Trophoblast cell (in vitro differentiated cells and primary cell): ENCODE measurements around the gene POLR2L.

Experiments used
- DNase-seq, 2 donors: peaks; one replicate each; pipeline ENCODE4 v3.0.0-alpha.2; 2016
- H2AFZ ChIP-seq: 2 replicates; pipeline ENCODE4 v1.6.1; 2013; ENCODE audit warnings: low read length, moderate library complexity, mild to moderate bottlenecking; ENCODE audit not compliant: insufficient read depth, poor library complexity
- H2AK5ac ChIP-seq: 2 replicates; pipeline ENCODE4 v1.6.1; 2013; ENCODE audit warnings: mild to moderate bottlenecking, low read length
- H2BK120ac ChIP-seq: 2 replicates; pipeline ENCODE4 v1.6.1; 2013; ENCODE audit warnings: low read length, mild to moderate bottlenecking, moderate library complexity; ENCODE audit not compliant: insufficient read depth, poor library complexity
- H2BK12ac ChIP-seq: 2 replicates; pipeline ENCODE4 v1.6.1; 2013; ENCODE audit warnings: mild to moderate bottlenecking, low read length, moderate library complexity
- H2BK5ac ChIP-seq: 2 replicates; pipeline ENCODE4 v1.6.1; 2013; ENCODE audit warnings: low read length, low read depth, moderate library complexity, mild to moderate bottlenecking; ENCODE audit not compliant: poor library complexity
- H3K14ac ChIP-seq: 2 replicates; pipeline ENCODE4 v1.6.1; 2013; ENCODE audit warnings: mild to moderate bottlenecking, low read length
- H3K18ac ChIP-seq: 2 replicates; pipeline ENCODE4 v1.6.1; 2013; ENCODE audit warnings: mild to moderate bottlenecking, low read length
- H3K23ac ChIP-seq: 2 replicates; pipeline ENCODE4 v1.6.1; 2013; ENCODE audit warnings: low read length
- H3K27ac ChIP-seq: 2 replicates; pipeline ENCODE4 v1.5.1; 2013; ENCODE audit warnings: low read depth, mild to moderate bottlenecking, inconsistent platforms, low read length, moderate library complexity
- H3K27me3 ChIP-seq: 2 replicates; pipeline ENCODE4 v1.6.1; 2013; ENCODE audit warnings: inconsistent platforms, mild to moderate bottlenecking, low read length, moderate library complexity; ENCODE audit not compliant: insufficient read depth
- H3K36me3 ChIP-seq, 2 experiments: 1 replicate in 1 of 2; 2 replicates in 1 of 2; pipeline ENCODE4 v1.6.1; 2013; ENCODE audit warnings: low read length in 2 of 2, mild to moderate bottlenecking in 2 of 2, moderate library complexity in 1 of 2; ENCODE audit not compliant: insufficient read depth in 2 of 2, control insufficient read depth in 1 of 2
- H3K4ac ChIP-seq: 2 replicates; pipeline ENCODE4 v1.6.1; 2013; ENCODE audit warnings: low read depth, mild to moderate bottlenecking, low read length, moderate library complexity
- H3K4me1 ChIP-seq, 2 experiments: 1 replicate in 1 of 2; 2 replicates in 1 of 2; pipeline ENCODE4 v1.6.1; 2013; ENCODE audit warnings: low read length in 2 of 2, mild to moderate bottlenecking in 2 of 2, moderate library complexity in 1 of 2; ENCODE audit not compliant: insufficient read depth in 2 of 2, control insufficient read depth in 1 of 2
- H3K4me2 ChIP-seq: 2 replicates; pipeline ENCODE4 v1.6.1; 2013; ENCODE audit warnings: inconsistent platforms, mild to moderate bottlenecking, low read length, moderate library complexity
- H3K4me3 ChIP-seq: 2 replicates; pipeline ENCODE4 v1.5.1; 2013; ENCODE audit warnings: mild to moderate bottlenecking, low read depth, low read length, inconsistent platforms
- H3K79me1 ChIP-seq: one replicate; pipeline ENCODE4 v1.6.1; 2013; ENCODE audit warnings: low read length
- H3K79me2 ChIP-seq: 2 replicates; pipeline ENCODE4 v1.6.1; 2013; ENCODE audit warnings: low read length, mild to moderate bottlenecking; ENCODE audit not compliant: control insufficient read depth, insufficient read depth, poor library complexity
- H3K9ac ChIP-seq: 2 replicates; pipeline ENCODE4 v1.6.1; 2013; ENCODE audit warnings: mild to moderate bottlenecking, low read length
- H3K9me3 ChIP-seq: 2 replicates; pipeline ENCODE4 v1.6.1; 2013; ENCODE audit warnings: low read depth, mild to moderate bottlenecking, control low read depth, inconsistent platforms, low read length; ENCODE audit not compliant: insufficient read depth
- H4K12ac ChIP-seq: 2 replicates; pipeline ENCODE4 v1.6.1; 2013; ENCODE audit warnings: low read depth, mild to moderate bottlenecking, low read length, moderate library complexity
- H4K8ac ChIP-seq: 2 replicates; pipeline ENCODE4 v1.6.1; 2013; ENCODE audit warnings: low read depth, mild to moderate bottlenecking, low read length, moderate library complexity
- H4K91ac ChIP-seq: one replicate; pipeline ENCODE4 v1.6.1; 2013; ENCODE audit warnings: low read depth, mild to moderate bottlenecking, low read length, moderate library complexity
- WGBS: extraction: QIAGEN DNeasy Blood & Tissue Kit; methylation state at CpG from one replicate; pipeline ENCODE4 v1.1.7; 2013; ENCODE audit warnings: missing lambda C conversion rate; ENCODE audit not compliant: insufficient read length, insufficient coverage; ENCODE audit errors: extremely low coverage; 5-methylcytosine and 5-hydroxymethylcytosine counted together

POLR2L gene

DNA sequence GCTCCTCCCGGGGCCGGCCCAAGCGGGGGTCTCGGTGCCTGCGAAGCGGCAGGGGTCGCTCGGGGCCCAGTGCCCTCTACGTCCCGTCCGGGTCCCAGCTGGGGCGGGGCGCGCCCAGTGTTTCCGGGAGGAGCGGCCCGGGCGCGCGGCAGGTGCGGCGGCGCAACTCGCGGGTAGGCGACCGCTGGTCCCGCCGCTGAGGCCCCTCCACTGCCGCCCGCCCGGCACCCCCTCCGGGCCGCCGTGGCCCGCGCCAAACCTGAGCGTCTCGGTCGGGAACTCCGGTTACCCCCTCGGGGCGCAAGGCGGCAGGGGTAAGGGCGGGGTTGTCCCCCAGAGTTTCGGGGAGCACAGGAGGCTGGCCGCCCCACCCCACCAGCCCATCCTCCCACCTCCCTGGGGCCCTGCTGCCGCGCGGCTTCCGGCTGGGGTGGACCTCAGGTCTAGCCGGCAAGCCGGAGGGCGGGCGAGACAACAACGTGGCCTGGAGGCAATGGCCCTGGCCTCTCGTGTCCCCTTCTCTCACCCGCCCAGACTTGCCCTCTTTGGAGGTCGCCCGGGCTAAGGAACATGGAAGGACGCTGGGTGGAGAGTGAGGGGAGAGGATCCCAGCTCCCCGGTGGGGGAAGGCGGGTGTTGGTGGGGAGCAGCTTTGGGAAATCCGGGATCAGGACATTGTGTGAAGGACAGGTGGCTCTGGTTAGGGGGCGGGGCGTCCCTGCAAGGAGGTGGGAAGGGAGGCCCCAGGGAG is 15.0 kb downstream of the POLR2L start:
- H3K18ac ChIP-seq, result no peak overlapping the region
- peak overlapping the region; percentile 18 for H2BK120ac ChIP-seq
- H4K8ac ChIP-seq, result peak overlapping the region; percentile 61
- no peak overlapping the region for H3K9ac ChIP-seq
- peak overlapping the region; percentile 22 for H3K14ac ChIP-seq
- H3K27ac ChIP-seq, result no peak overlapping the region
- peak overlapping the region; percentile 48 for H4K91ac ChIP-seq
- H3K4me1 ChIP-seq, result peaks cover 36 to 40% of the 10 kb centered on the region in 2 experiments
- H3K4ac ChIP-seq, result no peak overlapping the region
- H3K4me2 ChIP-seq, result peak overlapping the region; percentile 64
- peak overlapping the region; percentile 17 for H2AFZ ChIP-seq
- H3K4me3 ChIP-seq, result peak overlapping the region; percentile 53
- H2AK5ac ChIP-seq, result no peak overlapping the region
- peak overlapping the region; percentile 20 for H2BK12ac ChIP-seq
- no peak overlapping the region for H2BK5ac ChIP-seq
- peaks cover 10% of the 10 kb centered on the region for H3K79me1 ChIP-seq
- H3K27me3 ChIP-seq, result peaks cover 33% of the 10 kb centered on the region
- no peak overlapping the region for H3K23ac ChIP-seq
- DNase-seq, result peak in 1 of 2 donors; percentile 29
- H4K12ac ChIP-seq, result no peak overlapping the region
- whole genome bisulfite sequencing, result no CpG with 5 or more reads among the region's 66 CpGs
- peaks cover 2% of the 10 kb centered on the region for H3K79me2 ChIP-seq
- H3K36me3 ChIP-seq, result peaks cover 20% of the 10 kb centered on the region in 2 experiments
- peaks cover 7% of the 10 kb centered on the region for H3K9me3 ChIP-seq

GRCh38 chr11:826836-827145 is 15.5 kb downstream of the POLR2L start:
- H3K4me1 ChIP-seq, result peaks cover 31 to 35% of the 10 kb centered on the region in 2 experiments
- H3K18ac ChIP-seq, result no peak overlapping the region
- peaks cover 2% of the 10 kb centered on the region for H3K9me3 ChIP-seq
- peaks cover 8% of the 10 kb centered on the region for H3K79me1 ChIP-seq
- peak overlapping the region; percentile 17 for H2AFZ ChIP-seq
- H3K36me3 ChIP-seq, result peaks cover 21 to 25% of the 10 kb centered on the region in 2 experiments
- peak overlapping the region; percentile 64 for H3K4me2 ChIP-seq
- H3K4ac ChIP-seq, result no peak overlapping the region
- no peaks in the 10 kb centered on the region for H3K79me2 ChIP-seq
- H3K27ac ChIP-seq, result no peak overlapping the region
- H3K27me3 ChIP-seq, result peaks cover 32% of the 10 kb centered on the region
- H4K8ac ChIP-seq, result peak overlapping the region; percentile 61
- H3K14ac ChIP-seq, result peak overlapping the region; percentile 22
- no peak overlapping the region for H4K12ac ChIP-seq
- H2AK5ac ChIP-seq, result no peak overlapping the region
- DNase-seq, result no peak
- H3K23ac ChIP-seq, result no peak overlapping the region
- no CpG with 5 or more reads among the region's 22 CpGs for WGBS
- peak overlapping the region; percentile 20 for H2BK12ac ChIP-seq
- H2BK5ac ChIP-seq, result no peak overlapping the region
- peak overlapping the region; percentile 53 for H3K4me3 ChIP-seq
- no peak overlapping the region for H3K9ac ChIP-seq
- H4K91ac ChIP-seq, result peak overlapping the region; percentile 48
- peak overlapping the region; percentile 18 for H2BK120ac ChIP-seq

DNA sequence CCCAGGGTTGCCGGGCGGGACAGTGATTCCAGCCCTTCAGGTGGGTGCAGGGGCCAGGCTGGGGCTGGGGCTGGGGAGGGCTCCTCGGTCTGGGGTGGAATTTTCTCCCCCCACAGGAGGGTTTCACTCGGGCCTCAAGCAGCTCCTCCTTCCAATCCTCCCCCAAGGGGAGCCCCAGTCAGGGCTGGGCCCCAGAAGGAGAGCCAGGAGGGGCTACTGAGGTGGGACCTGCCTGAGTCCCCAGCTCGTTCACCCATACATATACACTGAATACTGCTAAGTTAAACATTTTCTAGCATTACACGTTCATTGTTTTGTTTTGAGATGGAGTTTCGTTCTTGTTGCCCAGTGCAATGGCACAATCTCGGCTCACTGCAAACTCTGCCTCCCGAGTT is 16.1 kb downstream of the POLR2L start:
- Histone ChIP-seq H3K27me3 (peaks cover 27% of the 10 kb centered on the region), H4K8ac (no peak overlapping the region), H2AK5ac (no peak overlapping the region)

GRCh38 chr11:825366-826226 is 16.7 kb downstream of the POLR2L start:
- peaks cover 34 to 36% of the 10 kb centered on the region in 2 experiments for H3K4me1 ChIP-seq
- no peak overlapping the region for H2BK120ac ChIP-seq
- H2AK5ac ChIP-seq, result no peak overlapping the region
- no CpG with 5 or more reads among the region's 12 CpGs for WGBS
- peaks cover 25% of the 10 kb centered on the region in 2 experiments for H3K36me3 ChIP-seq
- no peak overlapping the region for H2AFZ ChIP-seq
- H3K9me3 ChIP-seq, result peaks cover 2% of the 10 kb centered on the region
- H2BK12ac ChIP-seq, result no peak overlapping the region
- H3K79me2 ChIP-seq, result no peaks in the 10 kb centered on the region
- no peak overlapping the region for H4K91ac ChIP-seq
- no peak overlapping the region for H3K23ac ChIP-seq
- H3K14ac ChIP-seq, result no peak overlapping the region
- no peak overlapping the region for H3K4ac ChIP-seq
- no peak for DNase-seq
- H4K12ac ChIP-seq, result no peak overlapping the region
- no peak overlapping the region for H3K18ac ChIP-seq
- H3K27me3 ChIP-seq, result peaks cover 21% of the 10 kb centered on the region
- no peak overlapping the region for H3K4me3 ChIP-seq
- no peak overlapping the region for H4K8ac ChIP-seq
- H3K27ac ChIP-seq, result no peak overlapping the region
- no peak overlapping the region for H3K4me2 ChIP-seq
- no peak overlapping the region for H3K9ac ChIP-seq
- peaks cover 8% of the 10 kb centered on the region for H3K79me1 ChIP-seq
- H2BK5ac ChIP-seq, result no peak overlapping the region

More for the DNA sequence above, 16.1 kb downstream of the POLR2L start:
- peaks cover 2% of the 10 kb centered on the region for H3K9me3 ChIP-seq
- no peak overlapping the region for H3K4ac ChIP-seq
- no peak overlapping the region for H3K4me3 ChIP-seq
- no peak overlapping the region for H3K18ac ChIP-seq
- no peak overlapping the region for H3K14ac ChIP-seq
- H3K4me2 ChIP-seq, result no peak overlapping the region
- H3K23ac ChIP-seq, result no peak overlapping the region
- H4K12ac ChIP-seq, result no peak overlapping the region
- H4K91ac ChIP-seq, result no peak overlapping the region
- H3K4me1 ChIP-seq, result peaks cover 31 to 36% of the 10 kb centered on the region in 2 experiments
- WGBS, result no CpG with 5 or more reads among the region's 9 CpGs
- H3K9ac ChIP-seq, result no peak overlapping the region
- peaks cover 25% of the 10 kb centered on the region in 2 experiments for H3K36me3 ChIP-seq
- no peak overlapping the region for H2BK5ac ChIP-seq
- H3K79me1 ChIP-seq, result peaks cover 8% of the 10 kb centered on the region
- no peak overlapping the region for H2AFZ ChIP-seq
- DNase-seq, result no peak
- no peaks in the 10 kb centered on the region for H3K79me2 ChIP-seq
- no peak overlapping the region for H2BK12ac ChIP-seq
- H3K27ac ChIP-seq, result no peak overlapping the region
- no peak overlapping the region for H2BK120ac ChIP-seq
